Measurements from ENCODE around the gene AHSP.
"Not testable (repeated sequence)": the region's sequence is repeated elsewhere in the genome, so short reads cannot be mapped to it uniquely, and the experiment has no call there.

Gene AHSP

GRCh38 chr16:31498493-31498892 lies 29.2 kb upstream of the AHSP start:
- DNase-seq (ENCODE audit: extremely low spot score, insufficient read length, low read depth) (no peak), FAIRE-seq (no peak)

- DNase-seq (ENCODE audit: extremely low spot score, insufficient read length, low read depth) (no peak), FAIRE-seq (no peak)
These were observed 27.8 kb upstream of the AHSP start for GRCh38 chr16:31499928-31500327.

- FAIRE-seq (no peak), DNase-seq (ENCODE audit: extremely low spot score, insufficient read length, low read depth) (no peak)
These were observed 26.3 kb upstream of the AHSP start for GRCh38 chr16:31501226-31501965.

GRCh38 chr16:31501966-31502348 lies 25.7 kb upstream of the AHSP start:
- no peak for DNase-seq (ENCODE audit: extremely low spot score, insufficient read length, low read depth)
- no peak for FAIRE-seq

GRCh38 chr16:31502981-31503380 lies 24.7 kb upstream of the AHSP start:
- no peak for FAIRE-seq
- DNase-seq (ENCODE audit: extremely low spot score, insufficient read length, low read depth): no peak

GRCh38 chr16:31503555-31503954 lies 24.1 kb upstream of the AHSP start:
- DNase-seq (ENCODE audit: extremely low spot score, insufficient read length, low read depth); FAIRE-seq: not testable (repeated sequence)

GRCh38 chr16:31504159-31504558 lies 23.5 kb upstream of the AHSP start:
- FAIRE-seq: no peak
- DNase-seq (ENCODE audit: extremely low spot score, insufficient read length, low read depth): no peak

GRCh38 chr16:31505483-31505882 lies 22.2 kb upstream of the AHSP start:
- DNase-seq (ENCODE audit: extremely low spot score, insufficient read length, low read depth): no peak
- FAIRE-seq: no peak

- FAIRE-seq: no peak
These were observed 20.1 kb upstream of the AHSP start for GRCh38 chr16:31507617-31507928.

GRCh38 chr16:31507929-31508705 lies 19.6 kb upstream of the AHSP start, which contains the start of gene RUSF1:
TSS of gene RUSF1 (minus strand) at chr16:31508391. CDS start at chr16:31508373, 18 bp downstream.
- FAIRE-seq (peak; percentile 71), DNase-seq (ENCODE audit: extremely low spot score, insufficient read length, low read depth) (peak; percentile 78)

More at GRCh38 chr16:31507617-31507928, 20.1 kb upstream of the AHSP start:
- no peak for DNase-seq (ENCODE audit: extremely low spot score, insufficient read length, low read depth)

- no peak for DNase-seq (ENCODE audit: extremely low spot score, insufficient read length, low read depth)
- no peak for FAIRE-seq
These were observed 18.9 kb upstream of the AHSP start for GRCh38 chr16:31508706-31509195.

GRCh38 chr16:31513126-31513525 lies 14.6 kb upstream of the AHSP start:
- DNase-seq (ENCODE audit: extremely low spot score, insufficient read length, low read depth) (no peak), FAIRE-seq (no peak)

GRCh38 chr16:31513884-31514283 lies 13.8 kb upstream of the AHSP start:
- FAIRE-seq: no peak
- DNase-seq (ENCODE audit: extremely low spot score, insufficient read length, low read depth): no peak

GRCh38 chr16:31517800-31518402 lies 9.8 kb upstream of the AHSP start:
- DNase-seq (ENCODE audit: extremely low spot score, insufficient read length, low read depth) (no peak), FAIRE-seq (no peak)

GRCh38 chr16:31519759-31520431 lies 7.8 kb upstream of the AHSP start:
- FAIRE-seq: no peak

GRCh38 chr16:31521368-31521767 lies 6.3 kb upstream of the AHSP start:
- FAIRE-seq (no peak), DNase-seq (ENCODE audit: extremely low spot score, insufficient read length, low read depth) (no peak)

More at GRCh38 chr16:31519759-31520431, 7.8 kb upstream of the AHSP start:
- no peak for DNase-seq (ENCODE audit: extremely low spot score, insufficient read length, low read depth)

- DNase-seq (ENCODE audit: extremely low spot score, insufficient read length, low read depth): no peak
- FAIRE-seq: no peak
These were observed 5.6 kb upstream of the AHSP start for GRCh38 chr16:31522071-31522470.

- DNase-seq (ENCODE audit: extremely low spot score, insufficient read length, low read depth); FAIRE-seq: not testable (repeated sequence)
These were observed 3.9 kb upstream of the AHSP start for GRCh38 chr16:31523768-31524167.

- no peak for FAIRE-seq
- DNase-seq (ENCODE audit: extremely low spot score, insufficient read length, low read depth): no peak
These were observed 2.6 kb upstream of the AHSP start for GRCh38 chr16:31525113-31525512.

- FAIRE-seq: no peak
- no peak for DNase-seq (ENCODE audit: extremely low spot score, insufficient read length, low read depth)
These were observed 915 bp downstream of the AHSP start for GRCh38 chr16:31528523-31529107.

Data from GM18507 (cell line).